OCI-LY7 (cell line): ENCODE results near the gene RASD1.

Experiments
- EZH2phosphoT487 ChIP-seq: fragments of 200-600 bp; sonication (generic); IDR thresholded peaks from 2 replicates; pipeline ENCODE4 v1.6.1; 2018; ENCODE audit warnings: low read depth, borderline replicate concordance, mild to moderate bottlenecking, mixed run types, antibody characterized with exemption, low read length, moderate library complexity, mixed read lengths
- TF ChIP-seq, protein P1 (sequence below): fragments of 200-600 bp; sonication (generic); conservative IDR thresholded peaks from 2 replicates; pipeline ENCODE4 v1.5.1; 2014; ENCODE audit warnings: mild to moderate bottlenecking, antibody characterized with exemption, low read length, moderate library complexity, mixed read lengths

DNA sequence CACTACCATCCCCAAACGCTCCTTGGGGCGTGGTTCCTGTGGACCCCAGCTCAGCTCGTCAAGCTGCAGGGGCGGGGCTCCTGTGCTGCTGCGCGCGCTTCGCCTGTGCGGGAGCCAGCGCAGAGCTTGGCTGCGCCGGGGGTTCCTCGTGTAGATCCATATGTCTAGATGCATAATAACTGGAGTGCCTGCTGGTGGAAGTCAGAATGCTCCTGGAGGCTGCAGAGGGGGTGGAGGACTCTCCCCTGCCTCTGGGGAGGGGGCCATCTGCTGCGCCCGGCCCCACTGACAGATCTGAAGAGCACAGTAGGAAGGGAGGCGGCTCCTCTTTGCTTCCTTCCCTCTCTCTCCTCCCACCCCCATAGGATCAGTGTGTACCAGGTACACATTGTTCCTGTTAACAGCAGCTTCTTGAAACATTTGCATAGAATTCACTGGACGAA lies 4.6 kb downstream of the RASD1 start:
- TF ChIP-seq, protein P1, sequence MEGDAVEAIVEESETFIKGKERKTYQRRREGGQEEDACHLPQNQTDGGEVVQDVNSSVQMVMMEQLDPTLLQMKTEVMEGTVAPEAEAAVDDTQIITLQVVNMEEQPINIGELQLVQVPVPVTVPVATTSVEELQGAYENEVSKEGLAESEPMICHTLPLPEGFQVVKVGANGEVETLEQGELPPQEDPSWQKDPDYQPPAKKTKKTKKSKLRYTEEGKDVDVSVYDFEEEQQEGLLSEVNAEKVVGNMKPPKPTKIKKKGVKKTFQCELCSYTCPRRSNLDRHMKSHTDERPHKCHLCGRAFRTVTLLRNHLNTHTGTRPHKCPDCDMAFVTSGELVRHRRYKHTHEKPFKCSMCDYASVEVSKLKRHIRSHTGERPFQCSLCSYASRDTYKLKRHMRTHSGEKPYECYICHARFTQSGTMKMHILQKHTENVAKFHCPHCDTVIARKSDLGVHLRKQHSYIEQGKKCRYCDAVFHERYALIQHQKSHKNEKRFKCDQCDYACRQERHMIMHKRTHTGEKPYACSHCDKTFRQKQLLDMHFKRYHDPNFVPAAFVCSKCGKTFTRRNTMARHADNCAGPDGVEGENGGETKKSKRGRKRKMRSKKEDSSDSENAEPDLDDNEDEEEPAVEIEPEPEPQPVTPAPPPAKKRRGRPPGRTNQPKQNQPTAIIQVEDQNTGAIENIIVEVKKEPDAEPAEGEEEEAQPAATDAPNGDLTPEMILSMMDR: no peak
- TF ChIP-seq EZH2phosphoT487: no peak
